Hematopoietic multipotent progenitor cell treated with erythropoietin and hydrocortisone succinate and interleukin-3 and kit ligand, for 8 days (in vitro differentiated cells): ENCODE data around the gene ARHGAP23.
A peak's percentile ranks its signal among the peaks of the same experiment; 100 is the strongest.

ENCODE experiments used
- DNase-seq: peaks from one replicate; pipeline ENCODE4 v3.0.0-alpha.2; 2015

Gene ARHGAP23

GRCh38 chr17:38557836-38558727, 129.8 kb downstream of the ARHGAP23 start:
- DNase-seq = peak; percentile 88

GRCh38 chr17:38558728-38559050, 130.4 kb downstream of the ARHGAP23 start:
- no peak for DNase-seq

GRCh38 chr17:38559051-38559879, 131.0 kb downstream of the ARHGAP23 start:
- DNase-seq = peak; percentile 61

GRCh38 chr17:38559880-38560230, 131.6 kb downstream of the ARHGAP23 start:
- DNase-seq = no peak

GRCh38 chr17:38560503-38561318, 132.4 kb downstream of the ARHGAP23 start:
- DNase-seq = peak; percentile 25

- DNase-seq = no peak
These were observed 133.4 kb downstream of the ARHGAP23 start for GRCh38 chr17:38561416-38562214.
